Neuronal stem cell (in vitro differentiated cells): Measurements from ENCODE around the gene ERCC5.
A peak's percentile ranks its signal among the peaks of the same experiment; 100 is the strongest.

Experiments
- DNase-seq: peaks from one replicate; pipeline ENCODE4 v3.0.0-alpha.2; 2013; ENCODE audit warnings: low spot score
- H2AFZ ChIP-seq: one replicate; pipeline ENCODE4 v1.6.1; 2013; ENCODE audit warnings: mild to moderate bottlenecking, low read length, inconsistent platforms
- H2AK5ac ChIP-seq: 2 replicates; pipeline ENCODE4 v1.6.1; 2013; ENCODE audit warnings: low read depth, mild to moderate bottlenecking, inconsistent platforms, low read length, moderate library complexity, mixed read lengths
- H2BK120ac ChIP-seq: 2 replicates; pipeline ENCODE4 v1.6.1; 2013; ENCODE audit warnings: low read depth, mild to moderate bottlenecking, inconsistent platforms, low read length, moderate library complexity, mixed read lengths
- H2BK12ac ChIP-seq: one replicate; pipeline ENCODE4 v1.6.1; 2013; ENCODE audit warnings: low read length, inconsistent platforms
- H2BK15ac ChIP-seq: 2 replicates; pipeline ENCODE4 v1.6.1; 2013; ENCODE audit warnings: mild to moderate bottlenecking, low read length, inconsistent platforms, mixed read lengths
- H2BK5ac ChIP-seq: one replicate; pipeline ENCODE4 v1.6.1; 2013; ENCODE audit warnings: inconsistent platforms, mild to moderate bottlenecking, low read length, moderate library complexity
- H3K14ac ChIP-seq: one replicate; pipeline ENCODE4 v1.6.1; 2013; ENCODE audit warnings: low read length, inconsistent platforms
- H3K18ac ChIP-seq: 2 replicates; pipeline ENCODE4 v1.6.1; 2013; ENCODE audit warnings: low read length, inconsistent platforms
- H3K23ac ChIP-seq: 2 replicates; pipeline ENCODE4 v1.6.1; 2013; ENCODE audit warnings: low read depth, mild to moderate bottlenecking, mixed read lengths, low read length, inconsistent platforms; ENCODE audit not compliant: poor library complexity
- H3K27ac ChIP-seq: replicated peaks from 3 replicates; pipeline ENCODE4 v1.5.1; 2013; ENCODE audit warnings: low read length, inconsistent platforms
- H3K27me3 ChIP-seq, 3 experiments: 2 replicates each; pipeline ENCODE4 v1.6.1; 2013; ENCODE audit warnings: low read length in 3 of 3, mild to moderate bottlenecking in 2 of 3, inconsistent platforms in 1 of 3, low read depth in 1 of 3, mixed read lengths in 1 of 3, moderate library complexity in 1 of 3; ENCODE audit not compliant: control insufficient read depth in 3 of 3, insufficient read depth in 3 of 3
- H3K36me3 ChIP-seq, 2 donors: replicated peaks in 1 of 2; 2 replicates each; pipeline ENCODE4 v1.6.1; 2013; ENCODE audit warnings: low read length in 2 of 2; ENCODE audit not compliant: control insufficient read depth in 2 of 2, insufficient read depth in 2 of 2
- H3K4ac ChIP-seq: 2 replicates; pipeline ENCODE4 v1.6.1; 2013; ENCODE audit warnings: inconsistent platforms, mild to moderate bottlenecking, low read length, moderate library complexity
- H3K4me1 ChIP-seq, 2 donors: 1 replicate in 1 of 2; 2 replicates in 1 of 2; pipeline ENCODE4 v1.6.1; 2013; ENCODE audit warnings: low read length in 2 of 2, low read depth in 1 of 2; ENCODE audit not compliant: control insufficient read depth in 2 of 2, insufficient read depth in 1 of 2
- H3K4me2 ChIP-seq: one replicate; pipeline ENCODE4 v1.6.1; 2013; ENCODE audit warnings: mild to moderate bottlenecking, low read length, inconsistent platforms; ENCODE audit not compliant: insufficient read depth, poor library complexity, severe bottlenecking
- H3K4me3 ChIP-seq, 2 donors: 2 replicates each; pipeline ENCODE4 v1.5.1; 2013; ENCODE audit warnings: low read length in 2 of 2, mild to moderate bottlenecking in 2 of 2, inconsistent platforms in 1 of 2, moderate library complexity in 1 of 2
- H3K79me1 ChIP-seq: one replicate; pipeline ENCODE4 v1.6.1; 2013; ENCODE audit warnings: low read depth, mild to moderate bottlenecking, inconsistent platforms, low read length, moderate library complexity
- H3K9ac ChIP-seq: one replicate; pipeline ENCODE4 v1.6.1; 2013; ENCODE audit warnings: mild to moderate bottlenecking, low read depth, low read length, inconsistent platforms; ENCODE audit not compliant: poor library complexity
- H3K9me3 ChIP-seq, 2 donors: replicated peaks in 1 of 2; 2 replicates each; pipeline versions ENCODE3 to v1.6.1; 2013; ENCODE audit warnings: low read length in 2 of 2, mild to moderate bottlenecking in 2 of 2, inconsistent platforms in 1 of 2, low read depth in 1 of 2, mixed read lengths in 1 of 2, moderate library complexity in 1 of 2; ENCODE audit not compliant: control insufficient read depth in 2 of 2, insufficient read depth in 1 of 2
- H4K8ac ChIP-seq: one replicate; pipeline ENCODE4 v1.6.1; 2013; ENCODE audit warnings: low read depth, mild to moderate bottlenecking, inconsistent platforms, low read length, moderate library complexity
- H4K91ac ChIP-seq: one replicate; pipeline ENCODE4 v1.6.1; 2013; ENCODE audit warnings: low read length, low read depth, mild to moderate bottlenecking, inconsistent platforms; ENCODE audit not compliant: poor library complexity
- WGBS, 2 donors: extraction: QIAGEN DNeasy Blood & Tissue Kit; methylation state at CpG; one replicate each; pipeline ENCODE4 v1.1.7; 2013; ENCODE audit warnings: missing lambda C conversion rate in 2 of 2, mixed read lengths in 1 of 2; ENCODE audit not compliant: insufficient read length in 2 of 2, insufficient replicate concordance in 1 of 2; ENCODE audit errors: extremely low coverage in 2 of 2; 5-methylcytosine and 5-hydroxymethylcytosine counted together

The ERCC5 gene

DNA sequence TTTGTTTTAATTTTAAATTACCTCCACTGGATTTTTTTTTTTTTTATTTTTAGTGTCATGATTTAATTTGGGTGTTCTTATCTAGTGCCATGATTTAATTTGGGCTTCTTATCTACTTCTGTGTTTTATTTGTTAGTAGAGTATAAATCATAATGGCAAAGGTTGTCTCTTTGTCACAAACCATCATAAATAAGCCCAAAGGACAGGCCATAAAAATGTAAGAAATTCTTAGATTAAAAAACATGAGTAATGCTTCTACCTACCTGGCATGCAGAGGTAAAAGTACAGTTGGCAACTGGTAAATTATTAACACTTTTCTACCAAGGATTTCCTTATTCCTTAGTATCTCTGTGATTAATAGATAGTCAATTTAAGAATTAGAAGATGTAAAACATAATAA, 55.2 kb downstream of the ERCC5 start:
- Histone ChIP-seq H4K8ac (no peak overlapping the region), H3K23ac (no peak overlapping the region), H3K9ac (no peak overlapping the region), H4K91ac (no peak overlapping the region), H3K4me3 (no peak overlapping the region), H3K27me3 (no peaks in the 10 kb centered on the region), H2BK120ac (no peak overlapping the region), H2BK5ac (no peak overlapping the region), H3K27ac (no peak overlapping the region), H3K14ac (no peak overlapping the region), H2AFZ (no peak overlapping the region), H3K36me3 (no peaks in the 10 kb centered on the region), H3K4me1 (peaks cover 0 to 2% of the 10 kb centered on the region in 2 donors), H3K79me1 (no peaks in the 10 kb centered on the region), H2BK12ac (no peak overlapping the region), H2AK5ac (no peak overlapping the region), H2BK15ac (no peak overlapping the region), H3K4ac (no peak overlapping the region), H3K4me2 (no peak overlapping the region), H3K18ac (no peak overlapping the region), H3K9me3 (no peaks in the 10 kb centered on the region)
- no peak for DNase-seq

DNA sequence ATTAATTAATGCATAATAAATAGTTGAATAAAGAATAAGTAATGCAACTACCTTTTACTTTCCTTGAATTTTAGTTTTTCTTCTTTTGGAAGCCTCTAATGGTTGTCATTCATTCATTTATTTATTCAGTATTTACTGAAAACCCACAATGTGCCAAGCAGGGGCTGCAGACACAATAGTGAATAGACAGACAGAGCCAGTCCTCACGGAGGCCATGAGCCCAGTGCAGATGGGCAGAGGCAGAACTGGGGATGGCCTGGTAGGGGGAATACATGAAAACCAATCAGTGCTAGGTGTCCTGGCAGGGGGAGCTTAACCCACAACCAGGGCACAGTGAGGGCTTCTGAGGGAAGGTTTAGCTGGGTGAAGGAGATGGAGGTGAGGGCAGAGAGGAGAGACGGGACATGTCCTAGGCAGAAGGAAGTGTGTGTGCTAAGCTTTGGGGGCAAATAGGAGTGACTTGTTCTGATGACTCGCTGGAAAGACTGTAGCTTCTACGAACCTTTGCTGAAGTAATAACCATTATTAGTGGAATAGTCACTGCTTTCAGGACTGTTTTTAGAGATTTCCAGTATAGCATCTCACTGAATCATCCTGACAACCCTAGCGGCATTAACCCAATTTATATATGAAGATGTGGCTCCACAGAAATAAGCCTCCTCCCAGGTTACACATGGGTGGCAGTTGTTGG, 55.9 kb downstream of the ERCC5 start:
- H3K18ac ChIP-seq, result no peak overlapping the region
- H3K79me1 ChIP-seq, result no peaks in the 10 kb centered on the region
- H2AK5ac ChIP-seq, result no peak overlapping the region

GRCh38 chr13:102902789-102903347, 57.0 kb downstream of the ERCC5 start:
- H3K36me3 ChIP-seq, result no peaks in the 10 kb centered on the region
- H3K4me2 ChIP-seq, result no peak overlapping the region
- peak overlapping the region; percentile 48 for H2AFZ ChIP-seq
- H3K9me3 ChIP-seq, result no peaks in the 10 kb centered on the region
- peaks cover 0 to 2% of the 10 kb centered on the region in 2 donors for H3K4me1 ChIP-seq
- no peaks in the 10 kb centered on the region for H3K79me1 ChIP-seq
- H3K4me3 ChIP-seq, result no peak overlapping the region
- no peak overlapping the region for H2BK5ac ChIP-seq
- no peak overlapping the region for H4K8ac ChIP-seq
- no peak for DNase-seq
- H2BK12ac ChIP-seq, result no peak overlapping the region
- H4K91ac ChIP-seq, result no peak overlapping the region
- H2BK15ac ChIP-seq, result no peak overlapping the region
- no peak overlapping the region for H2AK5ac ChIP-seq
- H2BK120ac ChIP-seq, result no peak overlapping the region
- no peak overlapping the region for H3K4ac ChIP-seq
- no peaks in the 10 kb centered on the region for H3K27me3 ChIP-seq
- H3K18ac ChIP-seq, result no peak overlapping the region
- no peak overlapping the region for H3K23ac ChIP-seq
- no peak overlapping the region for H3K27ac ChIP-seq
- no peak overlapping the region for H3K14ac ChIP-seq
- H3K9ac ChIP-seq, result no peak overlapping the region
- no CpG with 5 or more reads among the region's 12 CpGs for WGBS, 2 donors

More for the DNA sequence above, 55.9 kb downstream of the ERCC5 start:
- no peak overlapping the region for H3K9ac ChIP-seq
- no peaks in the 10 kb centered on the region for H3K36me3 ChIP-seq
- no peak overlapping the region for H3K27ac ChIP-seq
- WGBS, 2 donors, result no CpG with 5 or more reads among the region's 5 CpGs
- no peak overlapping the region for H3K23ac ChIP-seq
- no peak overlapping the region for H2AFZ ChIP-seq
- H2BK5ac ChIP-seq, result no peak overlapping the region
- H2BK120ac ChIP-seq, result no peak overlapping the region
- H3K4ac ChIP-seq, result no peak overlapping the region
- no peak overlapping the region for H3K14ac ChIP-seq
- H2BK15ac ChIP-seq, result no peak overlapping the region
- no peak overlapping the region for H2BK12ac ChIP-seq
- H3K9me3 ChIP-seq, result no peaks in the 10 kb centered on the region
- no peak for DNase-seq
- H3K4me3 ChIP-seq, result no peak overlapping the region
- no peak overlapping the region for H4K91ac ChIP-seq
- no peaks in the 10 kb centered on the region for H3K27me3 ChIP-seq
- no peak overlapping the region for H4K8ac ChIP-seq
- peaks cover 0 to 2% of the 10 kb centered on the region in 2 donors for H3K4me1 ChIP-seq
- no peak overlapping the region for H3K4me2 ChIP-seq

- H3K27ac ChIP-seq, result no peak overlapping the region
- no peak overlapping the region for H4K8ac ChIP-seq
- peaks cover 0 to 2% of the 10 kb centered on the region in 2 donors for H3K4me1 ChIP-seq
- no peak overlapping the region for H4K91ac ChIP-seq
- DNase-seq, result no peak
- no peak overlapping the region for H3K4me3 ChIP-seq
- no peak overlapping the region for H3K23ac ChIP-seq
- 100% methylated on average over 1 of the region's 14 CpGs; no CpG with 5 or more reads in 1 of the 2 donors for WGBS, 2 donors
- H2BK15ac ChIP-seq, result no peak overlapping the region
- H3K18ac ChIP-seq, result no peak overlapping the region
- H2BK5ac ChIP-seq, result no peak overlapping the region
- H3K4ac ChIP-seq, result no peak overlapping the region
- H2AFZ ChIP-seq, result no peak overlapping the region
- H3K4me2 ChIP-seq, result no peak overlapping the region
- H2BK120ac ChIP-seq, result no peak overlapping the region
- H3K27me3 ChIP-seq, result no peaks in the 10 kb centered on the region
- no peak overlapping the region for H2BK12ac ChIP-seq
- H3K14ac ChIP-seq, result no peak overlapping the region
- no peaks in the 10 kb centered on the region for H3K9me3 ChIP-seq
- H2AK5ac ChIP-seq, result no peak overlapping the region
- H3K9ac ChIP-seq, result no peak overlapping the region
- H3K36me3 ChIP-seq, result no peaks in the 10 kb centered on the region
- H3K79me1 ChIP-seq, result no peaks in the 10 kb centered on the region
Observed at GRCh38 chr13:102903659-102904407, 58.0 kb downstream of the ERCC5 start.
